Measurements from ENCODE around the gene PBX1.

The PBX1 gene

DNA sequence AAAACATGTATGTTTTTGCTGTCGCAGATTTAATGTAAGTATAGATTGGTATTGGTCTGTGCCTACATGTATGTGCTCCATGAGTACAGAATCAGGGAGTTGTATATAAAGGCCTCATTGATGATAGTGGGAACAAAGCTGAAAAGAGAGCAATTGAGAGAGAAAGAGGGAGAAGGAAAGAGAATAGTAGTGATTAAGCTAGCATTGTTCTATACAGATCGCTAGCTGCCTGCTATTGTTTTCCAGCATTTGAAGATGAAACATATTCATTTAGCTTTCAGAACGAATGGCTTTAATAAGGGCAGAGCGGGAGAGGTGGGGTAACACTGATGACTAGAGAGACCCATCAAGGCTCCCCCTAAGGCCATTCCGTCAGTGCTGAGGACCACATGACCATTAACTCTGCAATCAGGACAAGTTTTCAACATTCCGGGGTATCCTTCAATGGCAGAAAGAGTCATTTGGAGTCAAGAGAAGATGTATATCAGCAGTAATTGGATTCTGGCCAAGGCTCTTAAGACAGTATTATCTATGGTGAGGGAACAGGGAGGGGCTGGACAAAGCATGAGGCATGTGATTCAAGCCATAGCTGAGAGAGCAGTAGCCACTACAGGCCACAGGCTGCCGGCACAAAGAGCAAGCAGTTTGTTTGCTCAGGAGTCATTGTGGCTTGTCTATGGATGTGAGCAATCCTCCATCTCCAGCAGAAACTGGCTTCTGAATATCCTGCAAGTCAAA lies 176.5 kb downstream of the PBX1 start:
- no peak for DNase-seq (ENCODE audit: low read depth)
- TF ChIP-seq, protein P1, sequence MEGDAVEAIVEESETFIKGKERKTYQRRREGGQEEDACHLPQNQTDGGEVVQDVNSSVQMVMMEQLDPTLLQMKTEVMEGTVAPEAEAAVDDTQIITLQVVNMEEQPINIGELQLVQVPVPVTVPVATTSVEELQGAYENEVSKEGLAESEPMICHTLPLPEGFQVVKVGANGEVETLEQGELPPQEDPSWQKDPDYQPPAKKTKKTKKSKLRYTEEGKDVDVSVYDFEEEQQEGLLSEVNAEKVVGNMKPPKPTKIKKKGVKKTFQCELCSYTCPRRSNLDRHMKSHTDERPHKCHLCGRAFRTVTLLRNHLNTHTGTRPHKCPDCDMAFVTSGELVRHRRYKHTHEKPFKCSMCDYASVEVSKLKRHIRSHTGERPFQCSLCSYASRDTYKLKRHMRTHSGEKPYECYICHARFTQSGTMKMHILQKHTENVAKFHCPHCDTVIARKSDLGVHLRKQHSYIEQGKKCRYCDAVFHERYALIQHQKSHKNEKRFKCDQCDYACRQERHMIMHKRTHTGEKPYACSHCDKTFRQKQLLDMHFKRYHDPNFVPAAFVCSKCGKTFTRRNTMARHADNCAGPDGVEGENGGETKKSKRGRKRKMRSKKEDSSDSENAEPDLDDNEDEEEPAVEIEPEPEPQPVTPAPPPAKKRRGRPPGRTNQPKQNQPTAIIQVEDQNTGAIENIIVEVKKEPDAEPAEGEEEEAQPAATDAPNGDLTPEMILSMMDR (IDR thresholded peaks at IDR 0.05; ENCODE audit: insufficient read depth, low read depth, low read length, missing control alignments) = no peak

DNA sequence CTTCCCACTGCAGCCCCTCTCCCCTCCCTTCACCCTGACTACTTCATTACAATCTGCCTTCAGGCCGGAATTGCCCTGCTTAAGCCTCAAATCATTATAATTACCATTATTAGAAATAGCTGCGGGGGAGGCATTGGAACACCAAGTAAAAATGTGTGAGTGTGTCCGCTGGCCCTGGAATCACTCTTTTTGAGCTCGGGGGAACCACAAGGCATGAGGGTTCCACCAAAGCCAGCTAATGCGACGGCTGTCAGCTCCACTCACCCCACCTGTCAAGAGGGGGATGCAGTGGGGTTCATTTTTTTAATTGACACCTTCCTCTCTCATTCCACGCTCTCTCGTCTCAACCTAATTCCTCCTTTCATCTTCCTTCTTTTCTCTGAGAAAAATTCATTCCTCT lies 177.2 kb downstream of the PBX1 start:
- no peak for DNase-seq (ENCODE audit: low read depth)
- TF ChIP-seq, protein P1 (IDR thresholded peaks at IDR 0.05; ENCODE audit: insufficient read depth, low read depth, low read length, missing control alignments) = no peak
- no peak overlapping the region for H3K4me3 ChIP-seq (ENCODE audit: low read depth, low read length)

More for the DNA sequence above, 176.5 kb downstream of the PBX1 start:
- H3K4me3 ChIP-seq (ENCODE audit: low read depth, low read length) = no peak overlapping the region

DNA sequence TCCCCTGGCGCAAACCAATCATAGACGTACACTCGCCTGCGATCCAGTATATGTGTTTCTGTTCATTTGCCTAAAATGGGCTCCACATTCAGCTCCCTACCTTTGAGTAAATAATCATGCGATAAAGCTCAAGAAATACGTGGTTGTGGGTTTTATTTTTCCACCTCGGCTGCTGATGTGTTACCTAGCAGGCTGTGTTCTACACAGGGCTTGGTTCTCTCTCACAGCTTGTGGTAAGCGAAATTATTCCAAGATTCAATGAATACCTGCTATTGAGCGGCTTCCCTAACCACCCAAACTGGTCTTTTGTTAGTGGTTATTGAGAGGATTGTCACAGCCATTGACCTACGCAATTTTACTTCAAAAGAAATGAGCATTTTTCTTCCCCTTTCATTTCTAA lies 180.2 kb downstream of the PBX1 start:
- TF ChIP-seq, protein P1 (IDR thresholded peaks at IDR 0.05; ENCODE audit: insufficient read depth, low read depth, low read length, missing control alignments) = no peak
- no peak for DNase-seq (ENCODE audit: low read depth)
- no peak overlapping the region for H3K4me3 ChIP-seq (ENCODE audit: low read depth, low read length)

DNA sequence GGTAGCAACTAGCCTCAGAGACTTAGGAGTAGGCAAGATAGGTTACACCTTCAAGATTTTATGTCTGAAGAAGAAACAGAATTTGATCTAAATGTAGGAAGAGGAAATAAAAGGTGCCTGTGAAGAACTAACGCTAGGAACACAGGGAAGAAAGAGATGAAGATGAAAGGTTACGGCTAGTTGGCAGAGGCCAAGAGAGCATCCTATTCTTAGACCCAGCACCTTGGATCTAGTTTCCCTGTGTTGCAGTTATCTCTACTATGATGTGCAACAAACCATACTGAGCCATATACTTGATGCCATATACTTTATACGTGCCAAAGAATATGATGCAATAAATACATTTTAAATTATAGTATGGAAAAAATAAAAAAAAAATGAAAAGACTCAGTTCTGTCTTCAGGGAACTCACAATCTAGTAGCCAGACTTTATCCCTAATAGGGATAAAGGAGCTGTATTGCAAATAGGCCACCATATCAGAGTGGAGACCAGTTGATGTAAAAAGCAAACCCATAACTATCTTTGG lies 181.1 kb downstream of the PBX1 start:
- DNase-seq (ENCODE audit: low read depth) = no peak
- H3K4me3 ChIP-seq (ENCODE audit: low read depth, low read length) = no peak overlapping the region
- TF ChIP-seq, protein P1 (IDR thresholded peaks at IDR 0.05; ENCODE audit: insufficient read depth, low read depth, low read length, missing control alignments) = no peak

DNA sequence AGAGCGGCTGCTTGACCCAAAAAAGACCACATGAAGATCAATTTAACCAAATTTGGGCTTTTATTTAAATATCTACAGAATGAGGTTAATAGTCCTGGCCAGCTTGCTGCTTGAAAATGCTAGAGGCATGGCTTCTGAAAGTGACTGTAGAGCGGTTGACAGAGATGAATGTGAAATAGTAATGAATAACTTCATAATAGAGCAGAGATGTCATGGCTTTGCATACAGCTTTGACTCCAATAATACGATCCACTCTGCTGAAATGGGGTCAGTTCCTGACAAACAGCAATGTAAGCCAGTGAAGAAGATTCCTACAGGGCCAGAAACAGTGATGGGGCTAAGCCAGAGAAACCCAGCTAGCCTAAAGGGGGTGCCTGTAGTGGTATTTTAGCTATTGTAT lies 183.8 kb downstream of the PBX1 start:
- no peak for DNase-seq (ENCODE audit: low read depth)
- TF ChIP-seq, protein P1 (IDR thresholded peaks at IDR 0.05; ENCODE audit: insufficient read depth, low read depth, low read length, missing control alignments) = no peak
- no peak overlapping the region for H3K4me3 ChIP-seq (ENCODE audit: low read depth, low read length)

DNA sequence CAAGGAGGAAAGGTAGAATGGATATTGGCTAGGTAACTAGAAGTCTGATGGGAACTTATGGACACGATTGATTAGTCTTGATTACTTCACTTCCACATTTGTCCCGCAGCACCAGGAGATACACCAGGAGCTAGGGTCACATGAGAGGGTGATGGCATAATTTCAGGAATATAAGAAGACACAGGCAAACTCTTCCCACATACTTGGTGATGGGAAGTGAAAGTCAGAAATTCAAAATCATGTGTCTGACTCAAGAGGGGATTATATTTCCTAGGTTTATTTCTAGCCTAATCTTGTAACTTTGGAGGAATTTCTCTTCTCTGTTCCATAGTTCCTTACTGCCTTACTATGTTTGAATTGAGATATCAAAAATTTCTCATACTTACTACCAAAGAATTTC lies 185.0 kb downstream of the PBX1 start:
- DNase-seq (ENCODE audit: low read depth) = no peak
- H3K4me3 ChIP-seq (ENCODE audit: low read depth, low read length) = no peak overlapping the region
- TF ChIP-seq, protein P1 (IDR thresholded peaks at IDR 0.05; ENCODE audit: insufficient read depth, low read depth, low read length, missing control alignments) = no peak

DNA sequence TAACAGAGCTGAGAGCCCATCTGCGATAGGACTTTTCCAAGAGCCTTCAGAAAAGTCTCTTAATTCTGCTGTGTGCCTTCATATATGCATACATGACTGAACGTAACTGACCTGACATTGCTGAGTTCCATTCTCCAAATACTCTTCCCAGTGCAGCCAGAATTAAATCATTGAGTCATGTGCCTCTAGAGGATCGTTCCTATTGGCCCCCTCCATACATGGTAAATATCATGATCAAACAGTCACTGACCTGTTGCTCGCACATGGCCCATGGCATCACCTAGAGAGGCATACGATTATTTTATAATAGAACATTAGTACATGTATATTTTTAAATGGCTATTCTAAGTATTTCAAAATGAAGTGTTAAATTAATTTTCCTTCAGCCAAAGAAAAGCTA lies 186.8 kb downstream of the PBX1 start:
- no peak overlapping the region for H3K4me3 ChIP-seq (ENCODE audit: low read depth, low read length)
- no peak for DNase-seq (ENCODE audit: low read depth)
- TF ChIP-seq, protein P1 (IDR thresholded peaks at IDR 0.05; ENCODE audit: insufficient read depth, low read depth, low read length, missing control alignments) = no peak

All from GM12865 (cell line).